Smooth muscle cell of the brain vasculature (primary cell): ENCODE data around the gene CEPT1.
"Not testable (repeated sequence)": the region's sequence is repeated elsewhere in the genome, so short reads cannot be mapped to it uniquely, and the experiment has no call there.

Experiments used
- DNase-seq: peaks from one replicate; pipeline ENCODE4 v3.0.0-alpha.2; 2012; ENCODE audit warnings: low read depth, low spot score

Gene CEPT1

DNA sequence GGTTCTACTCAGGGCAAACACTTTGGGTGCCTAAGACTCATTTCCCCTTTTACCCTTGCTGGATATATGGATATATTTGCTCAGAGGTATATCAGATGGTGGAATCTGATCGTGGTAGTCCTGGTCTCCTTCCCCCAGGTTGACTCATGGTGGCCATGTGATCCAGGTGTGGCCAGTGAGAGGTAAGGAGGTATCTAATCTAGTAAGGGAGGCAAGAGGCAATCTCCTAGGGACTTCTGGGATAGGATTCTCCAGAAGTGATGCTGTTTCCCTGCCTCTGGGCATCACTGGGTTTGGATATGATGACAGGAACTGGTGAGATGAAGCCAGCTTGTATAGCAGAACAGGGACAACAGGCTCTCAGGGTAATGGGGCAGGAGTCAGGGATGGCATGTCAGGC is 68.9 kb downstream of the CEPT1 start:
- no peak for DNase-seq

DNA sequence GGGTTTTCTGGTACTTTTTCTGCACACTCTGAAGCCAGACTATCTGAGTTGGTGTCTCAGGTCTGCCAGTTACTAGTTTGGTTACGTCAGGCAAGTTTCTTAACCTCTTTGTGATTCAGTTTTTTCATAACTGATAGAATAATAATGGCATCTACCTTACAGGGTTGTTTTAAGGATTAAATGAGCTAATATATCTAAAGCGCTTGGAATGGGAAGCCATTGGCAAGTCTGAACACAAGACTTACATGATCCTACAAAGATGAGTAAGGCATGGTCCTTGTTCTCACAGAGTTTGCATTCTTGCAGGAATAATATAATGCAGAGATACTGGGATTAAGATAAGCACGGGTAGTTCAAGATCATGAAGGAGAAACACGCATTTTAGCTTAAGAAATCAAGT is 69.6 kb downstream of the CEPT1 start:
- DNase-seq, result no peak

DNA sequence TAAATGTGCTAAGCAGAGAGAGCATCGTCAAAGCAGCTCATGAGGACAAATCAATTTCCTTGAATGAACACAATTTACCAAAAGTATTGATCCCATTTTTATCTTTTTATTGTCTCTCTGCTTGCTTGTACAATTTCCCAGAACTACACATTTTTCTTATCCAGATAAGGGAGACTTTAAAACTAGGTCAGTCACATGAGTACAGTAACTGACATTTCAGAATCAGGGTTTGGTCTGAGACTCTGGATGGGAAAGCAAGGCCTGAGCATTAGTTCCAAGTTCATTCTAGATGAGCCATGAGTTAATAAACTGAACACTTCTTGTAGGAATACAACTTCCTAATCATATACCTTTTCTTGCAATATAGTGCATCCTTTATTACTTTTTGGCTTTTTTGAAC is 71.9 kb downstream of the CEPT1 start:
- DNase-seq, result no peak

DNA sequence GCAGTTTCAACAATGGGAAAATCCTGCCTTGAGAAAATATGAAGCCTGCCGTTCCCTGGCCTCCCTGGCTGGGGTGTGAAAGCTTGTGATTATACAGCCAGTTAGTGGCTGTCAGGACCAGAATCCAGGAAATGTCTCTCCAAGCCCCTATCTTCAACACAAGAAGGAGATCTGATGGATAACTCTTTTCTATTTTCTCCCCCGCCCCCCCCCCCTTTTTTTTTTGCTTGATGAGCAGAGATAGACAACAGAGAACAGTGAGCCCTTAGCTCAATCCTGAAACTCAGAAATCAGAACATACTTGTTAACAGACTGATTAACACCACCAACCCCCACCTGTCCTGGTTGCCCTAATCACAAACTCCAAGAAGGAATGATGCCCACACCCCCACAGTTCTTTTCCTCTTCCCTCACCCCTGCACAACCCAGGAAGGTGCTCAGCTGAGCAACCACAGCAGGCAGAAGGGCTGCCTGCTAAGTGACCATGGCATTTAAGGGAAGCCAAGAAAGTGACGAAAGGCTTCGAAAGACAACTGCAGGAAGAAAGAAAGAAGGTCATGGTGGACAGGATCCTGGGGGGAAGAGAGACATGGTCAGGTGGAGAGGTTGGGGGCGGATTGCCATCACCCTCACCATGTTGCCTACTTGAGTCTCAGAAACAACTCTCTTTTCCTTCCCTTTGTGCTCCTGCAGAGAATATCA is 72.8 kb downstream of the CEPT1 start:
- DNase-seq, result no peak

DNA sequence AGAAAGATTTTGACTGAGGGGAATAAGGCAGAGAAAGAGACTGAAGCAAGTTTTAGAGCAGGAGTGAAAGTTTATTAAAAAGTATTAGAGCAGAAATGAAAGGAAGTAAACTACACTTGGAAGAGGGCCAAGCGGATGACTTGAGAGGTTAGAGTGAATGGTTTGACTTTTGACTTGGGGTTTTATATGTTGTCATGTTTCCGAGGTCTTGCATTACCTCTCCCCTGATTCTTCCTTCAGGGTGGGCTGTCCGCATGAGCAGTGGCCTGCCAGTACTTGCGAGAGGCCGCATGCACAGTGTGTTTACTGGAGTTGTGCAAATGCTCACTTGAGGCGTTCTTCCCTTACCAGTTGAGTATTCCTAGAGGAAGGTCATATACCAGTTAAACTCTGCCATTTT is 73.4 kb downstream of the CEPT1 start:
- DNase-seq, result no peak

DNA sequence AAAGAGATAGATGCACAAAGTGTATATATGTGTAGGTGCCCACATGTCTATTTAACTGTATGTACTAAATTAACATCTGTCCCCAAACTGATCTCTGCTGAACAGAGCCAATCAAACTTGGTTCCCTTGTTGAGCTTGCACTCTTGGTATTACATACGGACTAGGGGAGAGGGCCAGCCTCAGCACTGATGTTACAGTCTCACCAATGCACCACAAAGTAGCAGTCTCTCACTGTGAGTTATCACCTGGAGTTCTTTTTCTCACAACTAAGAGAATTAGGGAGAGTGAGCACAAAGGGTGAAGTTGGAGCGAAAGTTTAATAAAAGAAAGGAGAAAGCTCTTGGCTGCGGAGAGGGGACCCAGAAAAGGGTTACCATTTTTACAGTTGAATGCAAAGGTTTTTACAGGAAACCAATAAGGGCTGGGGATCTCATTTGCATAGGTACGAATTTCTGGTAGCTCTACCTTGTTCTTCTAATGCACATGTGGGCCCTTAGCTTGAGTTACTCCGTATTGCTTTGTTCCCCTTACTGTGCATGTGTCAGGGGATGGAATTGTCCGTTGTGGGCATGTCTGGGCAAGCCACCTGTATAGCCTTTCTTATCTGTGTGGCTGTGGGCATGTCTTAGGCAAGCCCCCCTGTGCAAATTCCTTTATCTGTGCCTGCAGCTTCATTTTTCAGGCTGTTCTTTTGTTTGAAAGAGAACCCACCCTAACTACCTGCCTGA is 74.2 kb downstream of the CEPT1 start:
- DNase-seq, result no peak

DNA sequence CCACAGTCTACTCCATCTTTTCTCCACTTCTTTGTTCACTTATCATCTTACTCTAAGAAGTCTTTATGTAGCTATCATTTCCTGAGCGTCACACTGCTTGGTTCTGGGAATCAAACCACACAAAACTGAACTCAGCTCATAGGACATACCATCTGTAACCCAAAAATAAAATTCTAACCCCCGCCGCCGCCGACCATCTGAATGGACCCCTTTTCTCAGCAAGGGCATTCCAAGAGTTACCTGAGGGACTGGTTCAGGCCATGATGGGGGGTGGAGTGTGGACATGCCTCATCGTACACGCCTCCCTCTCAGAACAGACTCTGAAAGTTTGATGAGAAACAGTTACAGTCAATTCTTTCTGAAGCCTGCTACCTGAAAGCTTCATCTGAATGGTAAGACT is 74.9 kb downstream of the CEPT1 start:
- DNase-seq, result no peak

DNA sequence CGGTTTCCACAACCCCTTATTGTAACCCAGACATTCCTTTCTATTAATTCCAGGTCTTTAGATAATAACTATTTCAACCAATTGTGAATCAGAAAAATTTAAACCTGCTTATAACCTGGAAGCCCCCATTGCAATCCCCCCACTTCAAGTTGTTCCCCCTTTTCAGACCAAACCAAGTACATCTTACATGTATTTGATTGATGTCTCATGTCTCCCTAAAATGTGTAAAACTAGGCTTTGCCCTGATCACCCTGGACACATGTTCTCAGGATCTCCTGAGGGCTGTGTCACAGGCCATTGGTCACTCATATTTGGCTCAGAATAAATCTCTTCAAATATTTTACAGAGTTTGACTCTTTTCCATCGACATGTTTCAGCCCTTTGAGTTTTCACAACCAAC is 75.3 kb downstream of the CEPT1 start:
- DNase-seq, result not testable (repeated sequence)

DNA sequence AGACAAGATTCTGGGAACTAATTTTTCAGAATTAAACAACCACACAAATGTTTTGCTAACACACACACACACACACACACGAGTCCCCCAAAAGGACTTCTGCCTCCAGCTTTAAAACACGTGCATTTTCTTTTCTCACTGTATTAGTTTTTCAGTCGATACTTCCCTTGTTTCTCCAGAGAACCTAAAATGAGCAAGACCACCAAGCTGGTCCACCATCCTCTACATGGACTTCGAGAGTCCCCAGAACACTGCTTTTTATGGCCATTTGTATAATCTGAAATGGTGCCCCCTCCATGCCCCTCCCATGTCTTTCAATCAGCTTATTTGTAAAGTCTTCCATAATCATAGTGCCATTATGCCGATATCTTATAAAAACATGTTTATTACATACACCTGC is 76.7 kb downstream of the CEPT1 start:
- no peak for DNase-seq

DNA sequence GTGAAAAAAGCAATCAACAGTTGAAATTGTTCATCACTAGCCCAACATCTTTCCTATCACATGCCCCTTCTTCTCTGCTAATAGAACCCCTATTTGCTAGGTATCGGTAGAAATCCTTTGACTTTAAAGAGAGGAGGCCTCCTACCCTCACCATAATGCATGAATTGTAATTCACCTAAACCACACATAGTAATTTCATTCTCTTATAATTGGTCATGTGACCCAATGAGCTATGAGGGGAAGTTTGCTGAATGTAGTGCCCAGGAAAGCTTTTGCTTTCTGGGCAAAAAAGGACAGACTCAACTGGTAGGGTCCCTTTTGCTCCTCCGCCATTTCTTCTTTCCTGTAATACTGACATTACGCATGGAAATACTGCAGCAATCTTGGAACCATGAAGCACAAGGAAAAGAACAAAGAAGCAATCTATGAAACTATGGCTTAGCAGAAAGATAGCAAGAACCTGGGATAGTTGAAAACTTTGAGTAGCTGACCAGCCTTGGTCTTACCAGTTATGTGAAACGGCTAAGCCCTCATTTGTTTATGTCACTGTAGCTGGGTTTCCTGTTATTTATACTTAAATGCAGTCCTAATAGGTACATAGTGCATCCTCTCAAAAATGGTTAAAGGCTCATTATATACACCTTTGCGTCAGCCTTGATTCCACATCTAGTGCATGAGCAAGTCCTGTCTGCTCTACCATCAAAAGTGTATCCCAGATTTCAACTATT is 77.3 kb downstream of the CEPT1 start:
- no peak for DNase-seq

DNA sequence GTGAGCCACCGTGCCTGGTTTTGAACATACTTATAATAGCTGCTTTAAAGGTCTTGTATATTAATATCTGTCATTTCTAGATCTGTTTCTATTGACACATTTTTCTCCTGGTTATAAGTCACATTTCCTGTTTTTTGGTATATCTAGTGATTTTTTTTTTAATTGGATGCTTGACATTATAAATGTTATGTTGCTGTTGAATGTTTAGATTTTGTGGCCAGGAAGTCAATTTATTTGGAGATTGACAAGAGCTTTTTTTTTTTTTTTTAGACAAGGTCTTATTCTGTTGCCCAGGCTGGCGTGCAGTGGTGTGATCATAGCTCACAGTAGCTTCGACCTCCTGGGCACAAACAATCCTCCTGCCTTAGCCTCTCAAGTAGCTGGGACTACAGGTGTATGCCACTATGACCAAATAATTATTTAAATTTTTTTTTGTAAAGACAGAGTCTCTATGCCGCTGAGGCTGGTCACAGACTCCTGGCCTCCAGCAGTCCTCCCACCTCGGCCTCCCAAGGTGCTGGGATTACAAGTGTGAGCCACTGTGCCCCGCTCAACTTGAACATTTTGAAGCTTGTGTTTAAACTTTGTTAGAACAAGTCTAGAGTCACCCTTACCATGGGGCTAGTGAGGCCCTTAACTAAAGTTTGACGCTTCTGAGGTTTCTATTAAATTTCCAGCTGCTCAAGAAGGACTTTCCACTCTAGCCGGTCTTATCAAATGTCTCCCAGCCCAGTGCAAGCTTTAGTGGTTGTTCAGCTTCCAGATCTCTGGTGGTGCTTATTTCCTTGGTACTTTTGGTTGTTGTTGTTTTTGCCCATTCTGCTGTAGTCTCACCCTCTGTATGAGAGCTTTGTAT is 78.9 kb downstream of the CEPT1 start:
- DNase-seq, result no peak

DNA sequence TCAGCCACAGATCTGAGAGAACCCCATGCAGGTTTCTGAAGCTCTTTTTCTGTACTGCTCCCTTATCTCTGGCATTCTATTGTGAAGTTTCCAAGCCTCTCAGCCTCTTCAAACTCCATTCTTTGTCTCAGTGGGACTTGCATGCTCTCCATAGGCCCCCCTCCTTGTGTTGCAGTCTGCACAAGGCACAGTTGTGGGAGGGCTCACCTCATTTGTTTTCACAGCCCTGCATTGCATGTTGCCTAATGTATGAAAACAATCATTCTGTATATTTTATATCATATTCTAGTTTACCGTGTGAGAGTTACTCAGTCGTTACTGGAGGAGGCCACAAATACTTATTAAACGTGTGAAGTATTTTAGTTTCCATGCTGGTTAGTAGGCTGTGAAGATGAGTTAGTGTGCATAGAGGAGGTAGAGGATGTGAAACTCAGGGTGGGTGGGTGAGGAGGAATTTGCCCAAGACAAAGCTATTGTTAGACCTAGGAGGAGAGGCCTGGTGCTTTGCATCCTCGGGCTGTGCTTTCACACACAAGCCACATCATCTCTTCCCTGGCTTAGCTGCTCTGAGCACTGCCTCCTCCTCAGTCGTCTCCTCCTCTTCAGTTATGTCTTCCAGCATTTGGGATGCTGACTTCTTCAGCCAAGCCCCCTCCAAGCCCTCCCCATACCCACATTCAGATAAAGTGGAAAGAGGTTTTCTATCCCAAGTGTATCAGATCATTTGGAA is 79.7 kb downstream of the CEPT1 start:
- DNase-seq, result no peak

DNA sequence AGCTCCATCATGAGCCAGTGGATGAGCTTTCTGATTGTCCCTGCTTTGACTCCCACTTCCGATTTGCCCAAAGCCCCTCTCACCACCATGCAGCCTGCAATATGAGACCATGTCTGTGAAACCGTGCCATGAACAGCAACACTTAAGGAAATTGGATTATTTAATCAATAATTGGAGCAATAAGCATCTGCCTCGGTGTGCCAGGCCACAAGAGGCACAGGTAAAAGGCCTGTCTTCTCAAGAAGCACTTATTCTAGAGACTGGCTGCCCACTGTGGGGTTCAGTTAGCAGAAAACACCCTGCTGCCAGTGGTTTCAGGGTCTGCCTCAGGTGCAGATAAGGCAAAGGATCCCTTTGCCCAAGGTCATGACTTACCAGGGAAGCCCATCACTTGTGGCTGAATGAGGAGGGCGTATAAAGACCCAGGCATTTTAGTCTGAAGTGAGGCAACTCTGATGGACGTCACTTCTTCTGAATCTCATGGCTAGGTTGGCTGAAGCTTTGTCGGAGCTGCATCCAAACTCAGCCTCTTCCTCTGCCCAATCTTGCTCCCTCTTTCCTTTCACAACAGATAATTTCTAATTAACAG is 80.4 kb downstream of the CEPT1 start:
- no peak for DNase-seq

DNA sequence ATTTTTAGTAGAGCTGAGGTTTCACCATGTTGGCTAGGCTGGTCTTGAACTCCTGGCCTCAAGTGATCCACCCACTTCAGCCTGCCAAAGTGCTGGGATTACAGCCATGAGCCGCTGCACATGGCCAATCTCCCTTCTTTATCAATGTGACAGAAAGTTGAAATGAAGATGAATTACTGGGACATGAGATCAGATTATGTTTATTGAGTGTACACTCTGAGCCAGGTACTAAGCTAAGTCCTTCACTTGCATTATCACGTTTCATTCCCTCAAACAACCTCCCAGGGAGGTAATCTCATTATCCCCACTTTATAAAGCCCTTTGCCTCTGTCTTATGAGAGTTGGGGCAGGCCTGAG is 81.2 kb downstream of the CEPT1 start:
- no peak for DNase-seq

DNA sequence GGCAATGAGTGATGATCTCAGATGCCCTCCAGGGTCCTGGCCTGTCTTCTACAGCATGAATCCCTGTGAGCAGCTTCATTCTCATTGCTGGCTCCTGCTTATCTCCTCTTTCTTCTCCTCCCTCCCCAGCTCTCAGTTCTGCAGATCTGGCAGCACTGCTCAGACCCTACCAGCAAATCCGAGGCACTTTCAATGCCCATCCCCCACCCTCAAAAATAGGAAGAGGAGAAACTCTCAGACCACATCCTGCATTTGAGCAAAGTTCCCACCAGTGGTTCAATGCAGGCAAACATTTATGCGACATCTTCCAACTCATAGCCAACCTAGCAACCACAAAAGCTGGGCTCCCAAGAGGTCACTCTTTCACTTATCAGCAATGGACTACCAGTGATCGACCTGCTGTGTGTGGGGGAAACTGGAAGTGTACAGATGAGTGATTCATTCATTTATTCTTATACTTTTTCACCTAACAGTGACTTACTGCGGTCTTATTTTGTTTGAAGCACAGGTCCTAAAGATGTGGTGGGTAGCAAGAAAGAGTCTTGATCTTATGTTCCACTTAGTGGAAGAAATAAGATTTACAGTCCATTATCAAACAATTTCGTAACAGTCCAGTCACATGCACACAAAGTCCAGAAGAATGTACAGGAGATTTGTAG is 81.7 kb downstream of the CEPT1 start:
- no peak for DNase-seq

DNA sequence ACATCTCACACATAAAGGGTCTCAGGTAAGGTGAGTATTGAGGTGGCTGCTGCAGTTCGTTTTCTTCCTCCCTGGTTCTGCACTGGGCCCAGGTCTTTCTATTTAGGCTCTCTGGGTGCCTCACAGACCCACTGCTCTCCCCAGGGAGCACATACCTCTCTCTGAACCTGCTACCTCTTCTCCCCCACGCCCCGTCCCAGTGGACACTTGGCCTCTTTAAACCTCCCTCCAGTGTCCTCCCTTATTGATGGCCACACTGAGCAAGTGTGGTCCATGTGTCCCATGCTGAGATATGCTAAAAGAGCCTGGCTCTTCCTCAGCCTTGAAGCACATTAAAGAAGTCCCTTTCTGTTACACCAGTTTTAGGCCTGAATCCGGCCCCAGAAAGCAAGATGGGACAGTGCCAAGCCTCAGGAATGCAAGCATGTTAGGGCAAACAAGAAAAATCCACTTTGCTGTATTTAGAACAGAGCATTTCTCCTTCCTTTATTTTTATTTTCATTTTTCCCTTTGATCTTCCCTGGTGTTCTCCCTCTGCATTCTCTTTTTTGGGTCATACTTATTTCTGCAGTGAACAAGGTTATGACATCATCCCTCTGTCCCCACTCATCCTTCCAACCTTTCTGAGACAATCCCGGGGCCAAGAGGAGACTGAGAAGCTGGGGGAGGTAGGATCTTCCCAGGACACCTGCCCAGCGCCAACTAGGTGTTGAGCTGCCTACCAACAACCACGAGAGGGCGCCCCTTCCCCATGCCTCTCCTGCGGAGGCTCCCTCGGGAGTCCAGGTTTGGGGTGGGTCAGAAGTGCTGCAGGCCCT is 82.5 kb downstream of the CEPT1 start:
- DNase-seq, result peak; percentile 28

DNA sequence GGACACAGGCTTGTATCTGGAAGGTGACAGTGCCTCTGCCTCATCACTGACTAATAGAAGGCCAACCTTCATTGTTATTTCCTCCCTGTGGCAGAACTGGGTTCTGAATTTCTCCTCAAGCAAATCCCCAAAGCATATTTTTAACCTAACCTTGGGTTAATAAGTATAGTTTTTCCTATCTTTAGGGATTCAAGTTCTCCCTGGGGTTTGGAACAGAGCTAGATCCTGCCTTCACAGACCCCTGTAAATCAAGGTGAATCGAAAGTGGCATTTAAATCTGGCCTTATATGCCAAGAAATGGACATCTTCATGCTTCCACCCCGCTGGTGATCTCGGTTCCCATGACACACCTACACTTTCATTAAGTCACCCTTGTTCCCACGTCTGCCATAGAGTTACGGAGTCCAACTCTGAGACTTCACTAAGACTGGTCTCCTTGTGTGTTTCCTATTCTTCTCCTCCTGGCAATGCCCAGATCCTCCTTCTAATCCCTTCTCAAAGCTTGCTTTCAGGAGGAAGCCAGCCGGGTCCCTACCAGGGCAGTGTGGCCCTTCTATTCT is 83.2 kb downstream of the CEPT1 start:
- no peak for DNase-seq

DNA sequence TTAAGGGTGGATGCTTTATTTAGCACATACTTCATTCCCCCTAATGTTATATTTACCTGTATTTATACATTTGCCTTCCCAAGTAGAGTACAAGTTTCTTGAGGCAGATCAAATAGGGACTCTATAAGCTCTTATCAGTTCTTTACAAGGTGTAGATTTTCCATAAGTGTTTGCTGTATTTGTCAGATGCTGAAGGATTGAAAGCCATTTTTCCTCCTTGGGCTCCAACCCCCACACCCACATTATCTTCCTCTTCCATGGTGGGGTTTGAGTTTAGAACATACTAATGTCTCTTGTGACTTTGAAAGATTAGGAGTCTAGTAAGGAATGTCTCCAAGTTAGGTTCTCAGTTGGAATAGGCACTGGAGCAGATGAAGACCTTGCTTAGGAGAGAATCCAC is 85.1 kb downstream of the CEPT1 start:
- DNase-seq, result no peak

DNA sequence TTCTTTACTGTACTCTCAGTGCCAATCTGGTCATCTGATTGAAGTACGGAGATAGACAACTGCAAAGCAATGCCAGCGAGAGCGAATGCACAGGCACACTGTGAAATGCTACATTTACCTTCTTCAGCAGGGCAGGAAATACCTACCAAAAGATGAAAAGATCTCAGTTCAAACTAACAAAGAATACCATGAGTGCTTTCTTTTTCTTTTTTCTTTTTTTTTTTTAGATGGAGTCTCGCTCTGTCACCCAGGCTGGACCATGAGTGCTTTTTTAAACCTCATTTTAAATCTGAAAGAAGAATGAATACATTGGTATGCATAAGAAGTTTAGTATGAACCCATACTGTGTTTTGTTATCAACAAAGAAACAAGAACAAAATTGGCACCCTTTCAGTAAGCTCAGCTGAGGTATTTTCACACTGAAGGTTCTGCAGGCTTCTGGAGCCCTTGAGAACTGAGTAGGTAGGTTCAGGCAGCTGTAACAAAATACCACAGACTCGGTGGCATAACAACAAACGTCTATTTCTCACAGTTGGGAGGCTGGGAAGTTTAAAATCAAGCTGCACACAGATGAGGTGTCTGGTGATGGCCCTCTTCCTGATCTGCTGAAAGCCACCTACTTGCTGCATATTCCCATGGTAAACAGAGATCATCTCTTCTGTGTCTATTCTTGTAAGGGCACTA is 85.8 kb downstream of the CEPT1 start:
- DNase-seq, result peak; percentile 23
